Panc1 (cell line): ENCODE data around the gene CNNM2.

ENCODE experiments used
- CTCF ChIP-seq: fragments of 450-650 bp; IDR thresholded peaks from 2 replicates; pipeline ENCODE4 v1.5.1; 2017; ENCODE audit warnings: mild to moderate bottlenecking
- POLR2AphosphoS5 ChIP-seq: IDR thresholded peaks from 2 replicates; pipeline ENCODE4 v1.6.1; 2012; ENCODE audit warnings: mild to moderate bottlenecking, low read depth, low read length, moderate library complexity

GRCh38 chr10:103060575-103060974 is 142.5 kb downstream of the CNNM2 start:
- no peak for TF ChIP-seq POLR2AphosphoS5
- no peak for TF ChIP-seq CTCF
